Activated naive CD4-positive, alpha-beta T cell (primary cell): ENCODE data around the gene LAPTM5.

ENCODE experiments used
- DNase-seq, 4 experiments: peaks; one replicate each; lab custom pipeline; 2025; lab: John Stamatoyannopoulos, UW

The LAPTM5 gene

DNA sequence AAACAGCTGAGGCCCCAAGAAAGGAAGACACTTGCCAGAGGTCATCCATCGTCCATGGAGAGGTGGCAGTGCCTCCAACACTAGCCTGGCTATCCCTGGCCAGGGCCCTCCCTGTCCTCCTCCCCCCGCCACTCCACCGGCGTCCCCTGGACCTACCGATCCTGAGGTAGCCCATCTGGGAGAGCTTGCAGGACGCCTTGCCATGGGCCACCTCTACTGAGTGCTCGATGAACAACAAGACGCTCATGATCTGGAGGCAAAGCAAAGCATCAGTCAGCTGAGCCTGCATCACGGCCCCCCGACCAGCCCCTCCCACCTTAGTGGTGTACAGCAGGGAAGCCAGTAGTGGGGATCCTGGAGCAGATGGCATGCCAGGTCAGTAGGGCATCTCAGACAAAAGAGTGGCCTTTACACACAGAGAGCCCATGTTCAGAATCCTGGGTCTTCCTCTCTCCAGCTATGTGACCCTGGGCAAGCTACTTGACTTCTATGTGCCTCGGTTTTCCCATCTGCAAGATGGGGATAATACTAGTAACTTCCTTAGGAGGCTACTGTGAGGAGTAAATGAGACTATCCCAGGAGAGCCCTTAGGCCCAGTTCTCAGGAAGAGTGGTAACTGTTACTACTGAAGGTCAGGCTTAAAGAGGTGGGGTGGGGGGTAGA lies 15.1 kb downstream of the LAPTM5 start:
- no peak for DNase-seq

- no peak for DNase-seq
Observed at GRCh38 chr1:30741239-30741894, 16.2 kb downstream of the LAPTM5 start.

- no peak for DNase-seq
Observed at GRCh38 chr1:30740251-30741238, 17.0 kb downstream of the LAPTM5 start.

DNA sequence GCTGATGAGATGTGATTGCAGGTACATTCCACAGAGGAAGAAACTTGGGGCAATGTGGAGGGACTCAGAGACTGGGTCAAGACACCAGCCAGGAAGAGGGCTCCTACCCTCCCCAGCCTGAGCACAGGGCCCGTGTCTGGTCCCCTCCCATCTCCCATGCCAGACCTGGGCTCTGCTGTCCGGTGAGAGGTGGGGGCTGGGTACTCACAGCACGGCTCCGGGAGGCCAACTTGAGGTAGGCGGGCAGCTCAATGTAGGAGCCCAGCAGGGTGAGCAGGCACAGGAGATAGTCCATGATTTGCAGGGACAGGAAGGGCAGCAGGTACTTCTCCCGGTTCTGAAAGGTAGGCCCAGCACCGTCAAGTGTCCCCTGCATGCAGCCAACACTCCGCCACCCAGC lies 18.0 kb downstream of the LAPTM5 start:
- no peak for DNase-seq

- no peak for DNase-seq
Observed at GRCh38 chr1:30738715-30739559, 18.6 kb downstream of the LAPTM5 start.

DNA sequence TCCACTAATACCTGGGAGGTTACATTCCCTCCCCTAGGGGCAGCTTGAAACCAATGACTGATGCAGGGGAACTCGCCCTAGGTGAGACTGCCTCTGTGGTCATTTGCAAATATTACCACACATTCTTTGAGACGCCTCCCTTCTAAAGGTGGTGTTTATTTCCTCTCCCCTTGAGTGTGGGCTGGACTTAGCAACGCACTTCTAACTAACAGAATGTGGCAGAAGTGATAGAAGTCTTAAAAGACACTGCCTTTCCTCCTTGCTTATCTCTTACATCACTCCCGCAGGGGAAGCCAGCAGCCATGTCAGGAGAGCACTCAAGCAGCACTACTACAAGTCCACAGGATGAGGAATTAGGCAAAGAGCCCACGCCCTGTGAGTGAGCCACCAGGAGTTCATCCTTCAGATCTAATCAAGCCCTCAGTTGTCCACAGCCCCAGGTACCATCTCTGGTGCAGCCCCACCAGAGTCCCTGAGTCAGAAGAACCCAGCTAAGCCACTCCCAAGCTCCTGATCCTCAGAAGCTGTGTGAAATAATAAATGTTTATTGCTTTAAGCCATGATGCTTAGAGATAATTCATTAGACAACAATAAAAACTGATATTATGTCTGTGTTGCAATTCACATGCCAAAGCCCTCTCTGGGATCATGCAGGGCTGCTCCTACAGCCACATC lies 19.4 kb downstream of the LAPTM5 start:
- no peak for DNase-seq

- DNase-seq = no peak
Observed at GRCh38 chr1:30737357-30738039, 20.1 kb downstream of the LAPTM5 start.

GRCh38 chr1:30735668-30736498 lies 21.7 kb downstream of the LAPTM5 start:
- no peak for DNase-seq

- DNase-seq = no peak
Observed at GRCh38 chr1:30735124-30735523, 22.4 kb downstream of the LAPTM5 start.

- no peak for DNase-seq
Observed at GRCh38 chr1:30734580-30734979, 23.0 kb downstream of the LAPTM5 start.

DNA sequence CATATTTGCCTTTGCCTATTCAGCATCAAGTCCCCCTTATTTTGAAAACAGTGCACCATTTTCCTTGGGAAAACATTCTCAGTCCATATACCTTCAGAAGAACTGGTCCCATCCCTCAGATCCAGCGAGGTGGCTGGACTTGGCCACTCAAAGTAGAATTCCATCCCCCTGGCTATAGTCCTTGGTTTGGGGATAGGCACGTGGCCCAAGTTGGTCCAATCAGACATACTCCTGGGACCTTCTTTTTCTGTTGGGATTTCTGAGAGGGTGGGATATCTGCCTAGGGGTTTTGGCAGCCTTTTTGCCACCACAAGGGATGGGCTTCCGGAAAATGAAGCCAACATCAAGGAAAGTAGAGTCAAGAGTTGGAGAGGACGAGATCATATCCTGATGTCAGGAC lies 23.5 kb downstream of the LAPTM5 start:
- no peak for DNase-seq

- no peak for DNase-seq
Observed at GRCh38 chr1:30733493-30733892, 24.1 kb downstream of the LAPTM5 start.

DNA sequence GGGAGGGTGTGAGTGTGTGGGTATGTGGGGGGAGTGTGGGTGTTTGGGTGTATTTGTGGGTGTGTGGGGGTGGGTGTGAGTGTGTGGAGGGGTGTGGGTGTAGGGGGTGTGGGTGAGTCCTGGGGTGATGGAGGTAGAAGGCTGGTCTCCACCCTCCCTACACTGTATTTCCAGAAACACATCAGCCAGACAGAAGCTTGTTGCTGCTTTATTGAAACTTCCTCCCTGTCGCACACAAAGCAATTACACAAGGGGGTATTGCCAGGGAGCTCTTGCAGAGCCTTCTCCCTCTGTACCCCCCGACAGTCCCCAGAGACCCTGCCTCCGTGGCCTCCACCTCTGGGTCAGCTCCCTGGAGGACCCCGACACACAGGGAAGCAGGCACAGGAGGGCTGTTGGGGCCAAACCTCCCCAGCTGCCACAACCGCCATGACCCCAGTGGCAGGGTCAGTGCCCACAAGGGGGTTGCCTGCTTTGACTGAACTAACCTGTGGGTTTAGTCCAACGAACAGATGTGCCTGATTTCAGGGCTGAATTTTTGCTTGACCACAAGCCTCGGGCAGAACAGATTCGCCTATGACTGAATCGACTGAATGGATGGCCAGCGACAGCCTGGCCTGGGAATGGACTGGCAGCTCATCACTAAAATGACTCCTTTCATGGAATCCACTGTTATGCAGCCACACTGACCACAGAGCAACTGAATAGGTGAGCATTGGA lies 25.1 kb downstream of the LAPTM5 start:
- no peak for DNase-seq

GRCh38 chr1:30731806-30732276 lies 25.7 kb downstream of the LAPTM5 start:
- no peak for DNase-seq

DNA sequence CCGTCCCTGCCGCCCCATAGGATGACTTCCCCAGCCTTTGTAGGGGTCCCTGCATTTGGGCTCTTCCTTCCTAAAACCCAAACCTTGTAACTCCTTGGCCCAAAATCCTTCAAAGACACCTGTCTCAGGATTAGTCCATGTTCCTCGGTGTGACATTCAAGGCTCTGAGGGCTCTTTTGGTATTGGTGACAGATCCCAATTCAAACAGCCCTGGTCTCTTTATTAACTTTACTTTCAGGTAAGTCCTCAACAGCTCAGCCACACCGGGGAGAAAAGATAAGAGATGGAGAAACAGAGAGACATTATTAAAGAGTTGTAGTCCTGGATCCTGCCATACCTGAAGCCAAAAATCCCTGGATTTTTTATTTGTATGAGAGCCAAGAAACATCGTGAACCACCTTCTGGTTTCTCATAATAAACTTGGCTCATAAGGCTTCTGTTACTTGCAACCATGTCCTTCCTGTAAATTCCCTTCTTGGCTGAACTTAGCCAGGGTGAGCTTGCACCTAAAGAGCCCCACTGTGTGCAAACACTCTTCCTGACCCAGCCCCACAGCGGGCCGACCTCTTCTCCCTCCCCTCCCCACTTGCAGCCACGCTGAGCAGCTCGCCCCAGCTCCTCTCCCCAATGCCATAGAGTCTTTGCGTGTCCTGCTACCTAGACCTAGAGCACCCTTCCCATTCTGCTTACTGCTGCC lies 26.3 kb downstream of the LAPTM5 start:
- no peak for DNase-seq

DNA sequence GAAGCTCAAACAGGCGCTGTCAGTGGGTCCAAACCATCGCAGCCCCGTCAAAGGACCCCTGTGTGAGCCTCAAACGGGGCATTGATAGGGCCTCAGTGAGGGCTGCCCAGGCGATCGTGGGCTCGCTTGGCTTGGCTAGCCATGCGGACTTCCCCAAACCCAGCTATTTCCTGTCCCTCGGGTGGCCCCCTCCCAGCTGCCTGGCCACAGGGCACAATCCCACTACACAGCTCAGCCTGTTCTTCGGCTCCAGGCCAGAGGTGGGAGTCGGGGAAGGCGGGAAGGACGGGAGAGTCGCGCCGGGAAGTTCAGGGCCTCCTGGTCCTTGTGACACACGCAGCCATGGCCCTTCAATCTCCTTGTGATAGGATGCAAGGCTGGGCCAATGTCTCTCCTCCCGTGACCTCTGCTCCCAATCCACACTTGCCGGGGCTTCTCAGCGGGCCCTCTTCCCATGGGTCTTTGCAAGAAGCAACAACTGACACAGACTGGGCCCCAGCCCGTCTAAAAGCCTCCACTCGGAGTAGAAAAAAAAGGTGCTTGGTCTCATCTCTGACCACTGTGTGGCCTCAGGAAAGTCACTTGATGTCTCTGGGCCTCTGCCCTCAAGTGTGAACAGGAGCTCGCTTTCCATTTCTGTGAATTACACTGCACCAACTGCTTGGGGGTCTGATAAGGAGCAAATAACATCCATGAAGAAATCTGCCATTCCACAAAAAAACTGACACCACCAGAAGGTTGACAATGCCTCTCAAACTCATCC lies 27.0 kb downstream of the LAPTM5 start:
- DNase-seq = no peak

GRCh38 chr1:30729901-30730300 lies 27.7 kb downstream of the LAPTM5 start:
- no peak for DNase-seq
